Activated naive CD4-positive, alpha-beta T cell treated with anti-CD3 and anti-CD28 coated beads for 36 hours (primary cell): ENCODE data around the gene P3R3URF. TPM values are rescaled to one million over a fixed set of nuclear protein-coding genes. Genes with fewer than 3 reads are reported as not detected.

Source experiments
- total RNA-seq, 2 experiments: library from RNA; stranded (reverse); gene quantifications; one replicate each; pipeline ENCODE4 v1.2.3, GENCODE V29; 2021

The P3R3URF gene
- total RNA-seq, 2 experiments from 2014 or later: not detected

Other genes with a start within 250 kb of the P3R3URF start
- under 1 TPM; 0.45 to 0.49 TPM for gene PIK3R3, start 43.9 kb downstream of the P3R3URF start, total RNA-seq
- gene TSPAN1, start 1.4 kb downstream of the P3R3URF start, total RNA-seq: not detected
- 10 to 100 TPM; 32.4 to 32.9 TPM for gene POMGNT1, start 21.9 kb upstream of the P3R3URF start, total RNA-seq
- under 1 TPM; 0.21 to 0.25 TPM for gene LURAP1, start 26.8 kb upstream of the P3R3URF start, total RNA-seq
- 10 to 100 TPM; 83.9 to 88.0 TPM for gene RAD54L, start 71.3 kb upstream of the P3R3URF start, total RNA-seq
- 10 to 100 TPM; 28.0 to 29.8 TPM for gene LRRC41, start 127.1 kb upstream of the P3R3URF start, total RNA-seq
- gene UQCRH, start 127.2 kb upstream of the P3R3URF start, total RNA-seq: 100 to 1,000 TPM; 403 to 409 TPM
- 10 to 100 TPM; 33.6 to 37.8 TPM for gene NSUN4, start 164.3 kb upstream of the P3R3URF start, total RNA-seq
- 1 to 10 TPM; 3.8 to 4.8 TPM for gene FAAH, start 217.8 kb upstream of the P3R3URF start, total RNA-seq